HG03520 (cell line): ENCODE data around the gene TUBA4A.
"Not testable (repeated sequence)": the region's sequence is repeated elsewhere in the genome, so short reads cannot be mapped to it uniquely, and the experiment has no call there.

Experiments used
- ATAC-seq: cut with Tn5 transposase; IDR thresholded peaks from one replicate; pipeline ENCODE4 v1.9.1; 2021; ENCODE audit warnings: mild to moderate bottlenecking, moderate library complexity; ENCODE audit not compliant: unreplicated experiment

TUBA4A gene

DNA sequence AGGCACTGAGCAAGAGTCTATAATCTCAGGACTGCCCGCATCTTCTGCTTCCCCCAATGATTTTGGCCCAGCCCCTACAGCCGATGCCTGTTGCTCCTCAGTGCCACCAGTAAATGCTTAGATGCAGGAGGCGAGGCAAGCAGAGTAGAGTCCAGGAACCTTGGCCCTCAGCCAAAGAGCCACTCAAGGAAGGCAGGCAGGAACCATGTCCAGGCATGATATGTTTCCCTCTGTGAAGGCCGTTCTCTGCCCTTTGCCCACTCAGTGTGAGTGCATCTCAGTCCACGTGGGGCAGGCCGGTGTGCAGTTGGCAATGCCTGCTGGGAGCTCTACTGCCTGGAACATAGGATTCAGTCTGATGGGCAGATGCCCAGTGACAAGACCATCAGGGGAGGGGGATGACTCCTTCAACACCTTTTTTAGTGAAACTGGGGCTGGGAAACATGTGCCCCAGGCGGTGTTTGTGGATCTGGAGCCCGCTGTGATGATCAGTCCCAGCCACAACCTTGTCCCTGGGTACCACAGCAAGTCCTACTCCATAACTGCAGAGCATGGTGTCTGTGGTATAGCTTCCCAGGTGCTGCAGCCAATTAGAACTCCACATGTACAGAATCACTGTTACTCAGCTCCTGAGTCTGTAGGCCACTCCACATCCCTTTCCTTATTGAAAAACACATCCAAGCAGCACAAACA is 15.8 kb upstream of the TUBA4A start:
- ATAC-seq, result no peak

DNA sequence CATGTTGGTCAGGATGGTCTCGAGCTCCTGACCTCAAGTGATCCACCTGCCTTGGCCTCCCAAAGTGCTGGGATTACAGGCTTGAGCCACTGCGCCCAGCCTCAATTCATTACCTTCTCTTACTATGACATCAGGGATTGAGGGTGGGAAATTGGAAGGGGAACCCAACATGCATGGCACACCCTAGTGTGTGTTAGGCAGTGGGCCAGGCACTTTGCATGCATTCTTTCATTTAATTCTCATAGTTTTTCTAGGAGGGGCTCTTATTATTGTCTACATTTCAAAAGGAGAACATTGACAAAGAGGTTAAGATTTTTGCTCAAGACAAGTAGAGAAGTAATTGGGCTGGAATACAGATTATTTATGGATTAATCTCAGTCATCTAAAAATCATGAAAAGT is 14.6 kb upstream of the TUBA4A start:
- ATAC-seq, result no peak

DNA sequence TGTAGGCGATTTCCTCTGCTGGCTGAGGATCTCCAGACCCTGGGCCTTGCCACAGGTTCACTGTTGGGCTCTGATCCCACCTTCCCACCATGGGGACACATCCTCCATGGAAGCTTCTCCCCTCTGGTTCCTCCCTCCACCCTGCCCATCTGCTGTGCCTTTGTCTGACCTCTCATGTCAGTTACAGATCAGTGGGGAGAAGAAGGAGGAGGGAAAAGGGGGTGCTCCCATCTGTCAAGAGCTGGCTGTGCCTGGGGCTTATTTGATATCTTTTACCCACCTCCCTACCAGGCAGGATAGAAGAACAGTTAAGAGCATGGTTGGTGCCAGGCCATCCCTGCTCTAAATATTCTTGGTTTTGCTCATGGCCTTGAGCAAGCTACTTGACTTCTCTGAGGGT is 13.2 kb upstream of the TUBA4A start:
- no peak for ATAC-seq

DNA sequence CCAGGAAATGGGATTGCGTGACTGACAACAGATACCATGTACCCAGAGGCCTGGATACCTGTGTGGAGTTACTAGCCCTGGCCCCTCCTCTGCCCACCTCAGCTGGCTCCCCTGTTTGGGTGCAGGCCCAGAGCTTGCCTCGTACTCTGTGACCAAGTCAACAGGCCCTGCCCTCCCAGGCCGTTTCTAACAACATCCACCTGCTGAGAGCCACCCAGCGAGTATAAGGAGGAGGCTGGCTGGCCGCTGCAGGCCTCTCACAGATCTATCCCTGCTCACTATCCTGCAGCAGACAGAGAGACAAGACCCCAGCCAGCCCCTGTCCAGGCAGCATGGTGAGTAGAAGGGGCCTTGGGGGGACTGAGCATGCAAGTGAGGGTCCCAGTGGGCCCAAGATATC is 12.5 kb upstream of the TUBA4A start:
- ATAC-seq, result no peak

DNA sequence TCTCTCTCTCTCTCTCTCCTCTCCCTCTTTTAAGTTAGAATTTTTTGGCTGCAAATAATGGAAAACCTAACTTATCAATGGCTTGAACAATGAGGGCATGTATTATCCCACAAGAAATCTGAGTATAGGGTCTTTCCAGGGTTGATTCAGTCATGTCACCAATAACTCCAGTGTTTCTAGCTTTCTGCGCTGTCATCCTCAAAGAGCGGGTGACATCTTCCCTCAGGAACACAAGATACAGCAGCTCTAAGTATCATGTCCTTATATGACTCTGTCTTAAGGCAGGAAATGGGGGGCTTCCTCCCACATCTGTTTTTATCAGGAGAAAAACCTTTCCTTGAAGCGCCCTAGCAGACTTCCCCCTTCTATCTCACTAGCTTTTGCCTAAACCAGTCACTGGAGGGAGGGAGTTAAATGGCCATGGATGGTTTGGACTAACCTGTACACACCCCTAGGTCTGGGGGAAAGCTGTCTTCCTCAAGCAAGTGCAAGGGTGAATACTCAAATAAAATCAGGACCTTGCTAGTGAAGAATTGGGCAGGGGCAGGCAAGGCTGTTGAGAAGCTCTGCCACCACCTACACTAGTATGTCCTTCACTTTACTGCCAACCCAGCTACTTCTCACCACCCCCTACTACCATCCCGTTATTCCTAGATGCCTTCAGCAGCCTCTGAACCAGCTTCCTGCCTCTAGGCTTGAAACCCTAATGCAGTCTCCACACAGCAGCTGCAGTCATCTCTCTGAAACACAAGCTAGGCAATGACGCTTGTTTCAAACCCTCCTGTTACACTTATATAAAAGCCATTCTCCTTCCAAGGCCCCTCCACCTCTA is 7.5 kb upstream of the TUBA4A start:
- no peak for ATAC-seq

DNA sequence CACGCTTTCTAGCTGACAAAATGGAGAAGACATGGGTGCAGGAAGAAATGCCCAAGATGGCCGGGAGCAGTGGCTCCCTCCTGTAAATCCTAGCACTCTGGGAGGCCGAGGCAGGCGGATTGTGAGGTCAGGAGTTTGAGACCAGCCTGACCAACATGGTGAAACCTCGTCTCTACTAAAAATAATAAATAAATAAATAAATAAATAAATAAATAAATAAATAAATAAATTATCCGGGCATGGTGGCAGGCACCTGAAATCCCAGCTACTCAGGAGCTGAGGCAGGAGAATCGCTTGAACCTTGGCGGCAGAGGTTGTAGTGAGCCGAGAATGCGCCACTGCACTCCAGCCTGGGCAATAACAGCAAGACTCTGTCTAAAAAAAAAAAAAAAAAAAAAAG is 5.2 kb upstream of the TUBA4A start:
- not testable (repeated sequence) for ATAC-seq

DNA sequence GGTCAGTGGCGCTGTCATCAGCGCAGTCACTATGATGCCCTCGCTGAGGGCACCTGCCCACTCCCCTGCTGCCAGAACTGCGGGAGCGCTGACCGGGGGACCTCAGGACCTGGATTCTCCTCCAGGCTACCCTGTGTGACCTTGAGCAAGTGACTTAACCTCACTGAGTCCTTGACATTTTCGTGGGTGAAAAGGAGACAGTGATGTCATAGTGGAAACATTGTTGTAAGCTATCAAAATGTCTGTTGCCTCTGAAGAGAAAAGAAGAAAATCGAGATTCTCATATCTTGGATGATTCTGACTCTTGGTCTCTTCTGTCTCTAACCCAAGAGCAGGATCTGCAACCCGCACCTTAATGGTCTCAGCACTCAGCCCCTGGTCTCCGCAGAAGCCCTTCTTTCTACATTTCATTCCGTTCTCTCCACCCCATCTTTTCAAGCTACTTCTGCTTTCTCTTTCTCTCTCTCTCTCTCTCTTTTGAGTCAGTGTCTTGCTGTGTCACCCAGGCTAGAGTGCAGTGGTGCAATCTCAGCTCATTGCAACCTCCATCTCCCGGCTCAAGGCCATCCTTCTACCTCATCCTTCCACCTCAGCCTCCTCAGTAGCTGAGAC is 978 bp upstream of the TUBA4A start:
- peak; percentile 18 for ATAC-seq

DNA sequence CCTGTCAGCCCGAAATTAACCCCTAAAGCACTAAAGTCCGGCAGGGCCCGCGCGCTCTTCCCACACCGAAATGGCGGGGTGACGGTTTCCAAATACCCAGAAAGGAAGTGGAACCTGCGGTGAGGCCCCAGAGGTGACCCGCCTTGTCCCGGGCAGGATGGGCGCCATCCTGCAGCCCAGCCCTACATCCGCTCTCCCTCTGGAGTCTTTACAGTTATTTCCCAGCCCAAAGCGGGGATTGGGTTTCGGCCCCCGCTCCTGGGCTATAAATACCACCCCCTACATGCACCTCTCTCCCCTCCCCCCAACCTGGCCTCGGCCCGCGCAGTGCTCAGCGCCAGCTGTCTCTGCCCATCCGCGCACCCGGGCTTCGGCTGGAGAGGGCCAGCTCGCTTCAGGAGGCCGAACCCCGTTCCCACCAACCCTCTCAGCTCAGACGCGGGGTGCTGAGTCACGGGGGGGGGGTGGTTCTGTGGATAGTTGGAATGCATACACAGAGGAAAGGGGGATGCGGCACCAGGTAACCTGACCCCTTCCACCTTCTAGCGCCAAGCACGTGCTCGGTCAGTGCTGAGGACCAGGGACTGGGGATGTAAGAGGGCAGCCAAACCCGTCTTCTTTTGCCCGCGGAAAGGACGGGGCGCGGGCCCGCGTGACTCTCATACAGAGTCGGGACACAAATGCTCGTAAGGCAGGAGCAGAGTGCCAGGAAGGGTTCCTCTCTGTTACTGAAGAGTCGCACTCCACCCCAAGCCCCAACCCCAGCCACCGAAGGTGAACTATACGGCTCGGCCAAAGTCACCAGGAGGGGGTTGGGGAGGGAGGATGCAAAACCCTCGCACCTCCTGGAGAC is 592 bp downstream of the TUBA4A start, which contains the start of gene TUBA4B:
Gene TUBA4B (plus strand): TSS at position 344 of the 853 bp plus-strand sequence. CDS start 165 bp downstream, at position 509.
- ATAC-seq, result peak; percentile 8

DNA sequence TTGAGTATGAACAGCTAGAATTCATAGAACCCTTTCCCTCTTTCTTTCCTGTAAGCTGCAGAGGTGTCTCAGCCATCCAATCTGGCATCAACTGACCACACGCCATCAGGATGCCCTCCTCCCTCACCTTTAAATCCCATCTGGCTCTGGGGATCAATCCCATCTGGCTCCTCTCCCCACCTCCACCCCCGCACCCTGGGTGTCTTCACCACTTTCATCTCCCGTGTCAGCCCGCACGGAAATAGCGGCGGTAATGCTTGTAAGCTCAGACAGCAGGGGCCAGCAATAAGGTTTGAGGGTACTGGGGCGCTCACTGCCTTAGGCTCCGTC is 1.2 kb downstream of the TUBA4A start:
- ATAC-seq, result no peak

DNA sequence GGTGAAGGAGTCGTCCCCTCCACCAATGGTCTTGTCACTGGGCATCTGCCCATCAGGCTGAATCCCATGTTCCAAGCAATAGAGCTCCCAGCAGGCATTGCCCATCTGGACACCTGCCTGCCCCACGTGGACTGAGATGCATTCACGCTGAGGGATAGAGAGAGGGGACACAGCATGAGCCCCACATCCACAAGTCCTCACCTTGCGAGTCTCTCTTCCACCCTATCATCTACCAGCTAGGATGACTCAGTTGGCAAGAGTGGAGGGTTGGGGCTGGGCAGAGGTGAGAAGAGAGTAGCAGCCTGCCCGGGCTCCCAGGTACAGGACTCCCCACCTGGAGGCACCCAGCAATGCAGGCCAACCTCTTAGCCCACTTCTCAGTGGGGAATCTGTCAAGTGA is 1.6 kb downstream of the TUBA4A start:
- no peak for ATAC-seq

DNA sequence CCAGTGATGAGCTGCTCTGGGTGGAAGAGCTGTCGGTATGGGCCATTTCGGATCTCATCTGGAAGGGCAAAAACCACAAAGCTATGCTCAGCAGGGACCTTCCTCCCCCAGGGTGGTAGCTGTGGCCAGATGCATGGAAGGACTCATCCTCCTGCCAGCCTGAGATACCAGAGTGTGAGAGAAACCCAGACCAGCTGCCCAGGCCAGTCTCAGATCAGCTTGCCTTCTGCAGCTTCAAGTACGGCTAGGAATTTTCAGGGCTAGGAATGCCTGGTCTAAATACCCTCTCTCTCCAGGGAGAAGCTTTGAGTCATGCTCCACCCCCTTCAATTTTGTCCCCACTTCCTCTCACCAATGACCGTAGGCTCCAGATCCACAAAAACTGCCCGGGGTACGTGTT is 2.1 kb downstream of the TUBA4A start:
- no peak for ATAC-seq

DNA sequence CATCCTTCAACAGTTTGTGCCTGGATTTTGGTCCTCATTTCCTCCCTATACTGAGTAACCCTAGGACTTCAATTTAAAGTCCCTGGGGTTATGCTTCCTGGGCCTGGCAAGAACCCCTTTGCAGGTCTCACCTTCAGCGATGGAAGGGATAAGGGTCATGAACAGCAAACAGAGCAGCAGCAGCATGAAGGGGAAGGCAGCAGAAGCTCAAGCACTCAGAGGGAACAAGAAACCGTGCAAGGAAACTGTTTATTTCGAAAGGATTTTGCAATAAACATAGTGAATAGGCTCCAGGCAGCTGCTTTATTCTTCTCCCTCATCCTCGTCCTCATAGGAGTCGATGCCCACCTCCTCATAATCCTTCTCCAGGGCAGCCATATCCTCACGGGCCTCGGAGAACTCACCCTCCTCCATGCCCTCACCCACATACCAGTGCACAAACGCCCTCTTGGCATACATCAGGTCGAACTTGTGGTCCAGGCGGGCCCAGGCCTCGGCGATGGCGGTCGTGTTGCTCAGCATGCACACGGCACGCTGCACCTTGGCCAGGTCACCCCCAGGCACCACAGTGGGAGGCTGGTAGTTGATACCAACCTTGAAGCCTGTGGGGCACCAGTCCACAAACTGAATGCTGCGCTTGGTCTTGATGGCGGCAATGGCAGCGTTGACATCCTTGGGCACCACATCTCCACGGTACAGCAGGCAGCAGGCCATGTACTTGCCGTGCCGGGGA is 3.5 kb downstream of the TUBA4A start:
- no peak for ATAC-seq

DNA sequence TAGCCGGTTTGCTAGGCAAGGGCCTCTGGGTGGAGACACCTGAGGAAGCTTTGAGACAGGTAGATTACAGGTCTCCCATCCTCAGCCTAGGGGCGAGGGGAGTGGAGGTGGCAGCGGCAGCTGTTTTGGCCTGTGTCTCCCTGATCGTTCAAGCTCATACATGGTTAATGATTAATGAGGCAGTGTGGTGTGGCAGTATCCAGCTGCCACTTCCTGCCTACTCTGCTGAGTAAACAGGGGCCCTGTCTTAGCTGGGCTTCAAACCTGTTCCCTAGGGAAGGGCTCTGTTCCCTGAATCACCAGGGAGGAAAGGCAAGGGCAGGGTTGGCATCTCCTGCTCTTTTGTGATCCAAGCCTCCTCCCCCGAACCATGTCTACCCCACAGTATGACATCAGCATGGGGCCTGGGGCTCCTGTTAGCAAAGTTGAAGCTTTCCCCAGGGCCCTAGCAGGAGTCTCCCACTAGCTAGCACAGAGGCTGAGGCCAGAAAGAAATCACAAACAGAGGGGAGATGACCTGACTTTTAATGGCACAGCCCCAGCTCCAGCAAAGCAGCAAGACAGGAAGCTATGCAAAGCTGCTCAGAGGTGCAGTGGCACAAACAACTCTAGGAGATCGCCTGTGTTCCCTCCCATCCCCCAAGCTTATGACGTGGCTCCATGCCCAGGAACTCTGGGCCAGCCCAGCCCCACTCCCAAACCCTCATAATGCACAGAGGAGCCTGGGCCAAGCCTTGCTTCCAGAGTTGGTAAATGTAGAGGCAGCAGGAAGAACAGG is 4.3 kb downstream of the TUBA4A start:
- peak; percentile 28 for ATAC-seq

DNA sequence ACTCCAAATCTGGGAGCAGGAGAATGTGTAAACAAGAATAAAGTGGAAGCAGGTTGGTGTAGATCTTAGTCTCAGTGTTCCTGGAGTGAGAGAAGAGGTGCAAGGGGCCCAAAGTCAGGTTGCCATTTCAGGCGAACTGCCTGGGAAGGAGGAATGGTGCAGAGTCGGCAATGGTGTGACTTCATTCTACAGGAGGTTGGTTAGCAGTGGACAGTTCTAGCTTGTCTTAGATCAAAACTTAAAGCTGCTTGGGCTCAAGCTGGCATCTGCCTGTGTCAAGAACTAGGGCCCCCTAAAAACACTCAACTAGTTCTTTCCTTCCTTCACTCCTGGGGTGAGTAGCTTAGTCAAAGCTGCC is 4.9 kb downstream of the TUBA4A start:
- no peak for ATAC-seq

DNA sequence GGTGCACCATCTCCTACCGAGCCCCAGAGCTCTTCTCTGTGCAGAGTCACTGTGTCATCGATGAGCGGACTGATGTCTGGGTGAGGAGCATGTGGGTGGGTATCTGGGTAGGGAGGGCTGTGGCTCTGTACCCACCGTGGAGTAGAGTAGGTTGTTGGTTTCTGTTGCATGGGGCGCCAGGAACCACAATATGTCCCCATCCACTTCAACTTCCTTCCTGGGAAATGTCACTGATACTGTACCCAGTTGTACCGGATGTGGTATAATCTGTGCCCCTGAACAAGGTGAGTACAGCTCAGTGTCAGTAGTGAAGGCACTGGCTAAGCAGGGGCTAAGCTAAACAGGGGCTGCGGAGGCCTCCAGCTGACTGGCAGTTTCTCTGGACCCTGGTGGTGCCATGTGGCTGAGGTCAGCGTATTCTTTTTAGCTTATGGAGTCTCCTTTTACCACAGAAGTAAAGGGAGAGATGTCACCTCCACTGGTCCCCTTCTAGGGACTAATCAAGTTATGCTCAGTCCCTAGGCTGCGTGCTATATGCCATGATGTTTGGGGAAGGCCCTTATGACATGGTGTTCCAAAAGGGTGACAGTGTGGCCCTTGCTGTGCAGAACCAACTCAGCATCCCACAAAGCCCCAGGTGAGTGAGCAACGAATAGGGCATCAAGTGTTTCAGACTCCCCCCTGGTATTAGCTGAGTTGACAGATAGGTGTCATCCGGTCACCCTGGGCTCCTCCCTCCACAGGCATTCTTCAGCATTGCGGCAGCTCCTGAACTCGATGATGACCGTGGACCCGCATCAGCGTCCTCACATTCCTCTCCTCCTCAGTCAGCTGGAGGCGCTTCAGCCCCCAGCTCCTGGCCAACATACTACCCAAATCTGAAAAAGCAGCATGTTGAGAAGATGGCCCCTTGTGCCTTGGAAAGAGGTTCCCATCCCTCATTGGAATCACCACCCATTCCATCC is 5.8 kb downstream of the TUBA4A start:
- no peak for ATAC-seq

DNA sequence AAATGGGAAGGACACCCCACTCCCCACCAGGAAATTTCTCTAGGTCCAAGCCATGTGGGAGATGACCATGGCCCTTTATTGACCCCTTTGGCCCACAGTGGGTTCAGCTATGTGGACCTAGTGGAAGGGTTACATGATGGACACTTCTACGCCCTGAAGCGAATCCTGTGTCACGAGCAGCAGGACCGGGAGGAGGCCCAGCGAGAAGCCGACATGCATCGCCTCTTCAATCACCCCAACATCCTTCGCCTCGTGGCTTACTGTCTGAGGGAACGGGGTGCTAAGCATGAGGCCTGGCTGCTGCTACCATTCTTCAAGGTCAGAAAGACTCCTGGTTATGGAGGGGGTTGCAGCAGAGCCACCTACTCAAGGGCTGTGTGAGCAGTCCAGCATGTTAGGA is 7.2 kb downstream of the TUBA4A start:
- no peak for ATAC-seq

DNA sequence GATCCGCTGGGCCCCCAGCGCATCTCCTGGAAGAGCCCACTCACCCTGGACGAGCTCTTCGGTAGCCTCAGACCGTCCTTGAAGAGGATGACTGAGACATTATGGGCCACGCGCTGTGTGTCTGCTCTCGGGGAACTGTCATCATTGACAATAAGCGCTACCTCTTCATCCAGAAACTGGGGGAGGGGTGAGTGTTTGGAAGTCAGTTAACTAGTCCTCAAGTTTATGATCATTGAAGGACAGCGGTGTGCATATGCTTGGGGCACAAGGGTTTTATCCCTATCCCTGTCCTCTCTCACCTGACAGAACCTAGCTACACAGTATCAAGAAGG is 7.9 kb downstream of the TUBA4A start:
- no peak for ATAC-seq

DNA sequence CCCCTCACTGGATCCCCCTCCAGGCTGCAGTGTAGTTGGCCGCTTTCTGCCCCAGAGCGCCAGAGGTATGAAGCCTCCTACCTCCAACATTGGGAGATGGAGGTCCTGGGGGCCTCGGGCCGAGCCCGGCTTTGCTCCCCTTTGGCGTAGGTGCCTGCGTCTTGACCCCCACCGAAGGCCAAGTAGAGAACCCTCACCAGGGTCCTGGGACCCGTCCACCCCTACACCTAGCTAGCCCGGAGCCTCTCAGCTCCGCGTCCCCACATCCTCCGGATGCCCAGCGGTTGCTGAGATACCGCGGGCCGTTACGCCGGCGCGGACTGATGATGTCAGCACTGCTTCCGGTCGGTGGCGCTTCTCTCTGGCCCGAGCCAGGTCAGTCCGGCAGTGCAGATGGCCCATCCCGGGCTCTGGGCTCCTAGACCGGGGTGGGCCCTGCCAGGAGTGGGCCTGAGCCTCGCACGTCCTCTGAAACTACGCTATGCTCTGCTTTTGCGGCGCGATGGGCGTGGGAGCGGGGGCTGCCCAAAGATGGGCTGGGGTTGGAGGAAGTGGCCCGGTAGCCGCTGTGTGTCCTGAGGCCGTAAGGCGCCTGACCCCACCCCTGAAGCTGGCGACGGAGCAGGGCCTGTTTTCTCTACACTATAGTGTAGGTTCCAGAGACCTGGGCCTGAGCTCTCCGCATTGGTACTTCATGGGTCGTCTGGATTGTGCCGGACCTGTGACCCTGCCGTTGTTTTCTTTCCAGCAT is 8.4 kb downstream of the TUBA4A start, which contains the start of the genes GLB1L and STK16:
Gene GLB1L (minus strand): TSS at position 297 of the 751 bp plus-strand sequence. CDS start 1,871 bp downstream, outside the sequence.
Gene STK16 (plus strand): TSS at position 332 of the 751 bp plus-strand sequence. CDS start 521 bp downstream, outside the sequence.
- ATAC-seq, result peak; percentile 71
